HG03521 (cell line): Measurements from ENCODE around the gene RPH3AL.
"Not testable (repeated sequence)": the region's sequence is repeated elsewhere in the genome, so short reads cannot be mapped to it uniquely, and the experiment has no call there.

Experiments
- ATAC-seq: cut with Tn5 transposase; IDR thresholded peaks from one replicate; pipeline ENCODE4 v1.9.1; 2021; ENCODE audit warnings: mild to moderate bottlenecking, moderate library complexity; ENCODE audit not compliant: unreplicated experiment

RPH3AL gene

DNA sequence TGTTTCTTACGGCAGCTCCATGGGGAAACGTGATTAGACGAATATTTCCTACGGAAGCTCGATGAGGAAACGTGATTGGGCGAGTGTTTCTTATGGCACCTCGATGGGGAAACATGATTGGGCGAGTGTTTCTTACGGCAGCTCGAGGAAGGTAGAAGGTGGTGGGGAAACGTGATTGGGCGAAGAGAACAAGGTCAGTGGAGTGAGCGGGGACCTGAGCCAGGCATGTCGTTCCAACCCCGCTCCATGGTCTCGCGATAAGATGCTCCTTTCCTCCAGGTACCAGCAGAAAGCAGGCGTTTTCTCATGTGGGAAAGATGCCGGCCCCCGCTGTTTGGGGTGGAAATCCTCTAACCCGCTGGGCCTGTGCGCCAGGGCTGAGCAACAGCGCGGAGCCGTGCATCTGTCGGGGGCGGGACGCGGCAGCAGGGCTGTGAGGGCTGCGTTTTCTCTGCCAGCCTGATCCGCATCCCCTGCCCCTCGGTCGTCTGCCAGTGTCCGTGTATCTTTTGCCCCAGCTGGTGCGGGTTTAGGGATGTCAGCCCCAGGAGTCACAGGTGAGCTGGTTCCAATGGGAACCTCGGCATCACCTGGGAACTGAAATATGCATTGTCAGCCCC is 145.6 kb downstream of the RPH3AL start:
- ATAC-seq: no peak

DNA sequence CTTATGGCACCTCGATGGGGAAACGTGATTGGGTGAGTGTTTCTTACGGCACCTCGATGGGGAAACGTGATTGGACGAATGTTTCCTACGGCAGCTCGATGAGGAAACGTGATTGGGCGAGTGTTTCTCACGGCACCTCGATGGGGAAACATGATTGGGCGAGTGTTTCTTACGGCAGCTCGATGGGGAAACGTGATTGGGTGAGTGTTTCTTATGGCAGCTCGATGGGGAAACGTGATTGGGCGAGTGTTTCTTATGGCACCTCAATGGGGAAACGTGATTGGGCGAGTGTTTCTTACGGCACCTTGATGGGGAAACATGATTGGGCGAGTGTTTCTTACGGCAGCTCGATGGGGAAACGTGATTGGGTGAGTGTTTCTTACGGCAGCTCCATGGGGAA is 146.1 kb downstream of the RPH3AL start:
- not testable (repeated sequence) for ATAC-seq

DNA sequence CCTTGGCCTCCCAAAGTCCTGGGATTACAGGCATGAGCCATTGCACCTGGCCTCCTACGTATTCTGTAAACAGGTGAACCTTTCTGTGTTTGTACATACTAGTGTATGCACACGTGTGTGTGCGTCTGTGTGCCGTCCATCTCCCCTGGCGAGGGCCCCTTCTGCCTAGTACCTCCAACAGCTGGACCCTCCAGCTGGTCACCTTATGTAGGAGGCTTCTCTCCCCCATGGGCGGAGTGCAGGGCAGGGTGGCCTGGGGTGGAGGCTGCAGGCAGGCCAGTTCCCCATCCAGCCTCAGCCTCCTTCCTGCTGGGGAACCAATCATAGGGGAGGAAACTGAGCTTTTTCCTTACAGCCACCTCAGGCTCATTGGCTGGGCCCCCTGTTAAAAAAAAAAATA is 146.8 kb downstream of the RPH3AL start:
- ATAC-seq: no peak

DNA sequence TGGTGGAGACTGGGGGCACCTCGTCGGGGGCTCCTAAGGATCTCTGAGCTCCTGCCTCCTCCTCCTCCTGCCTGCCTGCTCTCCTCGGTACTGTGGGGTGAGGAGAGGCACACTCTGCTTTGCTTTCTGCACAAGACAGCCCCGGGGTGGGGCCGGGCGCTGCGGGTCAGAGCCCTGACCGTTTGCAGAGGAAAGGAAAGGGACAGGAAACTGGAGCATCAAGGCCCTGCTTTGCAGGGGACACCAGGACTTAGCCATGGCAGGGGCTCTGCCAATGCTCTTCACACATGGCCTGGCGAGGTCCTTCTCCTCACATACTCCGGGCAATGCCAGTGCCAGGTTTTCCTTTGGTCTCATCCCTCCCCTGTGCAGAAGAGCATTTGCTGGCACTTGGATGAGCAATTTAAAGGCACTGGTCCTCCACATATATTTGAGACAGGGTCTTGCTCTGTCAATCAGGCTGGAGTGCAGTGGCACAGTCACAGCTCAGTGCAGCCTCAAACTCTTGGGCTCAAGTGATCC is 147.4 kb downstream of the RPH3AL start:
- ATAC-seq: no peak

DNA sequence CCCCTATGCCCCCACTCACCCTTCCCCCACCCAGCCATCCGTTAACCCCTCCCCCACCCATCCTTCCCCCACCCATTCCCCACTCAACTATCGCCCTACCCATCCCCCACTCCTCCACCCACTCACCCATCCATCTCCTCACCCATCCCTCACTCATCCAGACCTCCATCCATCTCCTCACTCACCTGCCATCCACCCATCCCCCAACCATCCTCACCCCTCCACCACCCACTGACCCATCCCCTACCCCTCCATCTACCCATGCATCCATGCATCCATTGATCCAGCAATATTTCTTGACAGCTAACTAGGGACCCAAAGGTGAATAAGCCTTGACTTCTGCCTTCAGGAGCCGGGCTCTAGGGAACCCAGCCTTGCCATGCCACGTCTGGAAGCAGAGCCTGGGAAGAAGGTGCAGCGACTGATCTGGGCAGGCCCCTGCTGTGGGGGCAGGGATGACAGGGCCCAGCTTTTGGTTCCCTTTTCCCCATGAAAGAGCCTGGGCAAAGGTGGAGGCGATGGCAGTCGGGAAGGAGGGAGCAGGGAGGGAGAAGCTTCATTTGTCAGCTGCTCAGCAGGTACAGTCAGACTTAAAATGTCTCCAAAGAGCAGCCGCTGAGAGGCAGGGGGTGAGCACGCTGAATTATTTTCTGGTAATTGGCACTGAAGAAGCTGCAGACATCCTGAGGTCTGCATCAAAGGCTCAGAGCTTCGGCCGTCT is 148.0 kb downstream of the RPH3AL start:
- no peak for ATAC-seq

DNA sequence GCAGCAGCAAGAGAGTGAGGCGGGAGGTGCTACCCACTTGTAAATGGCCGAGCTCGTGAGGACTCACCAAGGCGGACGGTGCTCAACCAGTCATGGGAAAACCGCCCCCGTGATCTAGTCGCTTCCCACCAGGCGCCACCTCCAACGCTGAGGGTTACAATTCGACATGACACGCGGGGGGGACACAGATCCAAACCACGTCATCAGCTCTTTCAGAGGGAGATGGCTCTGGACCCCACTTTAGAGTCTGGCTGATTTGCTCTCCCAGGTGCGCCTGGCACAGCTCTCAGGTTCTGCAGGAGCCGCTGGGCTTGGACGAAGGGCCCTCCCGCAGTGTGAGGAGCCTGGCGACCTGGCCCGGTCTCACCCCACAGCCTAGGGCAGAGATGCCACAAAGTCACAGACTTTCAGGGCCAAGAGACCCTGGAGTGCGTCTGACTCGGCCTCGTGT is 150.1 kb downstream of the RPH3AL start:
- no peak for ATAC-seq

DNA sequence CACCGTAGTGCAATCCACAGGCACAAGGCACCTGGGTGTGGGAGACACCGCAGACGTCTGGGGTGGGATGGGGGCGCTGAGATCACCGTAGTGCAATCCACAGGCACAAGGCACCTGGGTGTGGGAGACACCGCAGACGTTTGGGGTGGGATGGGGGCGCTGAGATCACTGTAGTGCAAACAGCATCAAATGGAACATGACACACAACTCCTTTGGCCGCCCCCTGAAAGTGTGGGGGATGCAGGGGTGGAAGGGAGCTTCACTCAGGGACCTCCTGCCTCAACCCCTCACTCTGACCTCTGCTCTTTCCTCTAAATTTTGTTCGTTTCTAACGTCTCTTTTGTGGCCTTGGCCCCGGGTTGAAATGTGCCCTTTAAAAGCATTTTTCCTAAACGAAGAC is 150.9 kb downstream of the RPH3AL start:
- ATAC-seq: not testable (repeated sequence)

DNA sequence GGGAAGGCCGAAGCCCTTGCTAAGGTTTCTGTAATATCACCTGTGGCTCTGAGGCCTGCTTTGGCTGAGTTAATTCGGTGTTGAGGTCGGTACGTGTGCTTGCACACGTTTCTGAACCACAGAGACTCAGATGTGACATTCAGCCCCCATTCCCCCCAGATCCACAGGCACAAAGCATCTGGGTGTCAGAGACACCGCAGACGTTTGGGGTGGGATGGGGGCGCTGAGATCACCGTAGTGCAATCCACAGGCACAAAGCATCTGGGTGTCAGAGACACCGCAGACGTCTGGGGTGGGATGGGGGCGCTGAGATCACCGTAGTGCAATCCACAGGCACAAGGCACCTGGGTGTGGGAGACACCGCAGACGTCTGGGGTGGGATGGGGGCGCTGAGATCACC is 151.3 kb downstream of the RPH3AL start:
- ATAC-seq: not testable (repeated sequence)

DNA sequence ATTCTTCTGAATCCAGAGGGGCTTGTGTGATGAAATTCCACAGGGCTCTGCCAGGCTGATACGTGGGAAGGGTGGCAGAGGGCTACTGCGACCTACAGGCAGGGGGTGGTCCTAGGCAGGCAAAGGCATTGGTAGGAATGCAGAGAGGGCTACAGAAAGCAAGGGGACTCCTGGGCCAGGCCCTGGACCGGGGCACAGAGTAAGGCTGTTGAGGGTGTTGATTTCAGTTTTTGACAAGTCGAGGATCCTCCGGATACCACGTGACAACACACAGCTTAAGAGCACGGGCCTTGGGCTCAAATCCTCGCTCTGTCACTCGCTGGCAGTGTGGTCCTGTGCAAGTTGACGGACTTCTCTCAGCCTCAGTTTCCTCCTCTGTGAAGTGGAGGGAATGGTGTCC is 152.0 kb downstream of the RPH3AL start:
- no peak for ATAC-seq

DNA sequence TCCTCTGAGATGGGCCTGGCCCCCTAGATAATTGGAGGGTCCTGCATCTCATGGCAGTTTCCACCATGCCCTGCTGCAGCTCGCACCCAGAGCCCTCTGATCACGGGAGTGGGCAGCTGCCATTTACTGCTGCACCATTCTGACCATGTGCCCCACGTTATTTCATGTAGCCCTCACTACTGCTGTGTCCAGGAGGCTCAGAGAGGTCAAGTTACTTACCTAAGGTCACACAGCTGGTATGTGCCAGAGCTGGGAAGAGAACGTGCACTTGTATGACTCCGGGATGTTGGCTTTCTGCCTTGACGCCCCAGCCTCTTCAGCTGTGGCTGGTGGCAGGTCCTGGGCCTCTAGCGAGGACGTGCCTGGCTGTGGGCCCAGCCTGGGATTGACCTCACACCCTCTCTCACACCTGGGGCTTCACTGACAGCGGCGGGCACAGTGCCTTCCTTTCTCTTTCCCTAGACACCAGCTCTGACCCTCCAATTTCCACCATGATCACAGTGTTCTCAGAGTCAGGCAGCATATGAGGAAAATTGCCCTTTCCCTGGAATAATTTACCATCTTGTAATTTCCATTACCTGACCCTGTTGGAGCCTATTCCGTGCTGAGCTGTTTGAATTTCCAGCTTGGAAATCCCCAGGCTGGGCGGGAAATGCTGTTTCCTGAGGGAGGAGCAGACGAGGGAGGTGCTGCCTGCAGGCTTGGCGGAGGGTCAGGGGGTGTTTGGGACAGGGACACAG is 152.6 kb downstream of the RPH3AL start:
- ATAC-seq: no peak

DNA sequence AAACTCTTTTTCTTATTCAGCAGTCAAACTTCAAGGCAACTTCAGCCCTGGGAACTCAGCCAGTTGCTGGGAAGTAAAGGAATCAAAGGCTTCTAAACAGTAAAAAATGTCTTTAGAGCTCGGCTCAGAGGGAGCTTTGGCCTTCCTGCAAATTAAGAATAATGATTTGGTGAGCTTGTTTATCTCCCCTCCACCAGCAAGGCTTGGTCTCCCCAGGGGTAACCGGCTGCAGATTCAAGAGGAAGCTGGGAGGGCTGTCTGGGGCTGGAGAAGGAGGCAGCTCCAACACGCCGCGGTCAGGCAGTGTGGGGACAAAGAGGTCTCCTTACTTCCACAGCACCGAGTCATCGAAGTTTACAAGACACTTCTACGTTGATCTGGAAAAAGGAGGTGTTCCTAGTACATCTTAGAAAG is 153.4 kb downstream of the RPH3AL start:
- ATAC-seq: no peak

DNA sequence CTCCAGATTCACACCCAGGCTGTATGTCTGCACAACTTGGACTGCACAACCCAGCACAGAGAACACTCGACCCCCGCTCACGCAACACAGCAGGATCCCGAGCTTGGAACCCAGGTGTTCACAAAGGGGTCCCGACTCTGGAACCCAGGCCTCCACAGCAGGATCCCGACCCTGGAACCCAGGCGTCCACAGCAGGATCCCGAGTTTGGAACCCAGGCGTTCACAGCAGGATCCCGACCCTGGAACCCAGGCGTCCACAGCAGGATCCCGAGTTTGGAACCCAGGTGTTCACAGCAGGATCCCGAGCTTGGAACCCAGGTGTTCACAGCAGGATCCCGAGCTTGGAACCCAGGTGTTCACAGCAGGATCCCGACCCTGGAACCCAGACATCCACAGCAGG is 154.4 kb downstream of the RPH3AL start:
- ATAC-seq: not testable (repeated sequence)

DNA sequence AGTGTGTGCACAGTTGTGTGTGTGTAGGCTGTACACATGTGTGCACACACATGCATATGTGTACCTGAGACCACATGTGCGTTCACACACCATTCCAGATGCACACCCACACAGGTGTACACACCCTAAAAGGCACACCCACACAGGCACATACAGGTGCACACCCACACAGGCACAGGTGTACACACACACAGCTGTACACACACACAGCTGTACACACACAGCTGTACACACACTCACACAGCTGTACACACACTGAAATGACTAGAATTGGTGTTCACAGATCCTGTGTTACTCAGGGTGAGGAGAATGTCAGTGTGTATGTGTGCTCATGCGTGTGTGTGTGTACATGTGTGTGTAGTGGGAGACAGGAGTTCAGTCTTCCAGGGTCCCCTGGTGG is 155.3 kb downstream of the RPH3AL start:
- ATAC-seq: no peak

DNA sequence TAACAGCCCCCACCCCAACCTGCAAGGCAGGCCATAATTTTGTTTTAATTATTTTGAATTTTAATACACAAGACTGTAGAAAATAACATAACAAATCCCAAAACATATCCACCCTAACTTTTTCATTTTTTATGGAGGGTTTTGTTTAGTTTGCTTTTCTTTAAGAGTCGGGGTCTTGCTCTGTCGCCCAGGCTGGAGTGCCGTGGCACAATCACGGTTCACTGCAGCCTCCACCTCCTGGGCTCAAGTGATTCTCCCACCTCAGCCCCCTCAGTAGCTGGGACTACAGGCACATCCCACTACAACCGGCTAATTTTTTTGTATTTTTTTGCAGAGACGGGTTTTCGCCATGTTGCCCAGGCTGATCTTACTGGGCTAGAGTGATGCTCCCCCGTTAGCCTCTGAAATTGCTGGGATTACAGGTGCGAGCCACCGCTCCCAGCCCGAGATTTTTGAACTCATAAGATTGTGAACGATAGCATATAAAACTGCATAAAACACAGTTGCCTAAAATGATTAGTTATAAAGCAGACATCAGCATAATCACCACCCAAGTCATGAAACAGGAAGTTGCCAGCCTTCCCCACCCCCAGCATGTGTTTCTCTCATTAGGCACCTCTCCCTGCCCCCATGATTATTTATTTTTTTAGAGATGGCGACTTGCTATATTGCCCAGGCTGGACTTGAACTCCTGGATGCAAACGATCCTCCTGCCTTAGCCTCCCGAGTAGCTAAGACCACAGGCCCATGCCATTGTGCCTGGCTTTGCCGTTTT is 157.6 kb downstream of the RPH3AL start:
- no peak for ATAC-seq

DNA sequence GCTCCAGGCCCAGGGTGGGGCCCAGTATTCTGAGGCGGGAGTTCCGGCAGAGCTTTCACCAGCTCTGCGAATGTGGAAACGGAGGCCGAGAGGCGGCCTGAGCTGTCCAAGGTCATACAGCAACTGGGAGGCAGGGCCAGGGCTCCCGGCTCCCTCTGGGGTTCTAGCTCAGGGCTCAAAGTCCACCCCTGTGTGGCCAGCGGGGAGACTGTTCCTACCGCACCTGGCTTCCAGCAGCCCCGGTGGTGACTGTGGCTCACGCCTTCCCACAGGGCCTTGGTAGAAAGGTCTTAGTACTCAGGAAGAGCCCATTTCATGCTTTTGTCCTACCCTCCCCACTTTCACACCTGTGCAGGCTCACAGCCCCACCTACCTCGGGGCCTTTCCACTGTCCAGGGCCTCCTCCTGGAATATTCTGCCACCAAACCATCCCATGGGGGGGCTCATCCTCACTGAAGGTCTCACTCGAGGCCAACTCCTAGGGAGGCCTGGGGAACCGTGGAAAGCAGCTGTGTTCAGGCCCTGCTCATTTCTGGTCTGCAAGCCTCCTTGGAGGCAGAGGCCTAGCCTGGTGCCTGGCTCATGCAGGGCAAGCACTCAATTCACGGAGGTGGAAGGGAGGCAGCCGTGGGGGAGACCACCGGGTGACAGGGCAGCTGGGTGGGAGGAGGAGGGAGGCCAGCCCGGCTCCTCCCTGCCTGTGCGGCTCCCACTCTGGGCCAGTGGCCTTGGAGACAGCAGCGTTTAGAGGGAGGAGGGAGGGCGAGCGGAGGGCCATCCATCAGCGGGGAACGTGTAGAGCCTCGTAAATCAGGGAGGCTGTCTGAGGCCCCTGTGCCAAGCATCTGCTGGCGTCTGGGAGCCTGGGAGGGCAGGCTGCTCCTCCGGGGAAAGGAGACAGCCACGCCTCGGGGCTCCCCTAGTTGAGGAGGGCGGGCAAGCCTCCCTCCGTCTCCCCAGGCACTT is 158.5 kb downstream of the RPH3AL start:
- ATAC-seq: no peak

DNA sequence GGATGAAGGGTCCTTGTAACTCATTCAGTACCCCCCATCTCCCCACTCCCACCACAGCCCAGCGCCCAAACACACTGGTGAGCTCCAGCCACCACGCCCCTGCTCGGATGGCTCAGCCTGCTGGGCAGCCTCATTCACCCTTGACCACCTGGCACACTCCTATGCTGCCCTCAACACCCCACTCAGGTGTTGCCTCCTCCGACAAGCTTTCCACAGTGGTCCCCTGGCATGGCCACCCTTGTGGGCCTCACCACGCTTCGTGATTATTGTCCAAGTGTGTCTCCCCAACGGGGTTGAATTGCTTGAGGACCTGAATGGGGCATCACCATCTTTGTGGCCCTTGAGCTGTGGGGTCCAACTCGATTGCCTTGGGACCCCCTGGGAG is 159.2 kb downstream of the RPH3AL start:
- no peak for ATAC-seq

DNA sequence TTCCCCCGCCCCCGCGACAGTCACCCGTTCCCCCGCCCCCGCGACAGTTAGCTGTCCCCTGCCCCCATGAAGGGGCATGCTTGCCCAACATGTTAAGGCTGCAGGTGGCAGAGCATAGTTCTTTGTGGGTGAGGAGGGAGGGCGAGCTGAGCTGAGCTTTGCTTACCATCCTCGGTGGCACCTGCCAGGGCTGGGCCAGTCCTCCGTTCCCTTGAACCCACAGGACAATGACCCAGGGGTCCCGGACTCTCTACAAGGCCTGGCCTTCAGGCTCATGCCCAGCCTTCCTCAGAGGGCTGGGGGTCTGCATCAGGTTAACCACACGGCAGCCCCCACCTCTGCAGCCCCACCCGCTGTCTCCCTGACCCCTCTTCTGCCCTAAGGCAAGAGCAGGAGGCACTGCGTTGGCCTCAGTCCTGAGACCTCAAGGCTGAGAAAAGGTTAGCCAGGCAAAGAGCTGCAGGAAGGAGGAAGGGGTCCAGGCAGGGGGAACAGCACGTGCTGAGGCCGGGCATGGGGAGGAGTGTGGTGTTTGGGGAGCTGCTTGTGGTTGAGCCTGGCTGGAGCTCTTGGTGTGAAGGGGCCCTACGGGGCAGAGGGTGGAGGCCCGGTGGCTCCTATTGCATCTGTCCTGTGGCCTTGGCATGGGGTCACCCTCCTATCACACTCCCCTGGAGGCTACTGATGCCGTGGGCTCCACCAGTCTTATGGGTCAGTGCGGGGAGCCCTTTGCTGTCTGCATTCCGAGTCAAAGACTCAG is 159.8 kb downstream of the RPH3AL start:
- no peak for ATAC-seq

DNA sequence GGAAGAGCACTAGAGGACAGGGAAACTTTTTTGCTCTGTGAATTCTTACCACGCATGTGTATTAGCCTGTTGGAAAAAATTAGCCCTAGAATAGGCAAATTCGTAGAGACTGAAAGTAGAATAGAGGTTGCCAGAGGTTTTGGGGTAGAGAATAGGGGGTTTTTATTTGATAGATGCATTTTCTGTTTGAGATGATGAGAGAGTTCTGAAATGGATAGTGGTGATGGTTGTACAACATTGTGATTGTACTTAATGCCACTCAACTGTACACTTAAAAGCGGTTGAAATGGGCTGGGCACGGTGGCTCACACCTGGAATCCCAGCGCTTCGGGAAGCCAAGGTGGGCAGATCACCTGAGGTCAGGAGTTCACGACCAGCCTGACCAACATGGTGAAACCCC is 163.2 kb downstream of the RPH3AL start:
- ATAC-seq: no peak

DNA sequence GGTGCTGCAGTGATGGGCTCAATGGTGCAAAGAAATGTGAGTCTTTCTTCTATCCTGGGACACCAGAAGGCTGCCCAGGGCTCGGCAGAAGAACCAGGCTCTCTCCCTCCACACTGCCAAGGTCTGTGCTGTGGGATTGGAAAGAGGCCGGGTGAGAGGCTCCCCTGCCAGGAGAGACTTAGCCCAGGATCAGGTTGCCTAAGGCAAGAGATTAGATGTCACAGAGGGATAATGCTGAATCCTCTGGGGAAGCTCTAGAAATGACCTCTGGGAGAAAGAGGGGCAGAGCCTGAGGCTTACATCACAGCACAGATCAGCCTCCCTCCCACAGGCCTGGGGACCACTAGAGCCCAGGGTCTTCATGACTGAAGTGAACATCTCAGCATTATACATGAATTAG is 165.5 kb downstream of the RPH3AL start:
- no peak for ATAC-seq
